IPS-20b (cell line): ENCODE data around the gene PRKCE.

Experiments
- H3K27ac ChIP-seq: one replicate; pipeline ENCODE4 v1.5.1; 2013; ENCODE audit warnings: low read length
- H3K27me3 ChIP-seq: 2 replicates; pipeline ENCODE4 v1.6.1; 2013; ENCODE audit warnings: mild to moderate bottlenecking, low read length, inconsistent platforms; ENCODE audit not compliant: insufficient read depth
- H3K36me3 ChIP-seq: 2 replicates; pipeline ENCODE4 v1.6.1; 2013; ENCODE audit warnings: low read depth, mild to moderate bottlenecking, inconsistent platforms, low read length, moderate library complexity; ENCODE audit not compliant: insufficient read depth
- H3K4me1 ChIP-seq: 2 replicates; pipeline ENCODE4 v1.6.1; 2013; ENCODE audit warnings: mild to moderate bottlenecking, control low read depth, inconsistent platforms, low read length, moderate library complexity; ENCODE audit not compliant: insufficient read depth
- H3K4me3 ChIP-seq: 2 replicates; pipeline ENCODE4 v1.5.1; 2013; ENCODE audit warnings: mild to moderate bottlenecking, low read length, inconsistent platforms
- H3K9ac ChIP-seq: 2 replicates; pipeline ENCODE4 v1.6.1; 2013; ENCODE audit warnings: low read depth, mild to moderate bottlenecking, inconsistent platforms, low read length, moderate library complexity
- H3K9me3 ChIP-seq: 2 replicates; pipeline ENCODE4 v1.6.1; 2013; ENCODE audit warnings: mild to moderate bottlenecking, low read depth, low read length, inconsistent platforms; ENCODE audit not compliant: insufficient read depth

The PRKCE gene

GRCh38 chr2:46122318-46122976 is 471.0 kb downstream of the PRKCE start:
- H3K4me3 ChIP-seq, result no peak overlapping the region
- H3K27ac ChIP-seq, result no peak overlapping the region
- H3K9ac ChIP-seq, result no peak overlapping the region
- H3K27me3 ChIP-seq, result no peaks in the 10 kb centered on the region
- no peaks in the 10 kb centered on the region for H3K4me1 ChIP-seq
- no peaks in the 10 kb centered on the region for H3K36me3 ChIP-seq
- no peaks in the 10 kb centered on the region for H3K9me3 ChIP-seq

- no peaks in the 10 kb centered on the region for H3K4me1 ChIP-seq
These were observed 471.5 kb downstream of the PRKCE start for GRCh38 chr2:46123013-46123412.

GRCh38 chr2:46125798-46126197 is 474.3 kb downstream of the PRKCE start:
- no peaks in the 10 kb centered on the region for H3K4me1 ChIP-seq
- no peaks in the 10 kb centered on the region for H3K27me3 ChIP-seq
- no peak overlapping the region for H3K27ac ChIP-seq
- H3K9ac ChIP-seq, result no peak overlapping the region
- no peaks in the 10 kb centered on the region for H3K9me3 ChIP-seq
- no peaks in the 10 kb centered on the region for H3K36me3 ChIP-seq
- no peak overlapping the region for H3K4me3 ChIP-seq

More at GRCh38 chr2:46123013-46123412, 471.5 kb downstream of the PRKCE start:
- Histone ChIP-seq H3K36me3 (no peaks in the 10 kb centered on the region), H3K9me3 (no peaks in the 10 kb centered on the region), H3K27me3 (no peaks in the 10 kb centered on the region), H3K9ac (no peak overlapping the region), H3K4me3 (no peak overlapping the region), H3K27ac (no peak overlapping the region)

GRCh38 chr2:46126571-46126970 is 475.1 kb downstream of the PRKCE start:
- Histone ChIP-seq H3K4me3 (no peak overlapping the region), H3K27me3 (no peaks in the 10 kb centered on the region), H3K4me1 (no peaks in the 10 kb centered on the region), H3K27ac (no peak overlapping the region), H3K9me3 (no peaks in the 10 kb centered on the region), H3K9ac (no peak overlapping the region), H3K36me3 (no peaks in the 10 kb centered on the region)

GRCh38 chr2:46127176-46127575 is 475.7 kb downstream of the PRKCE start:
- Histone ChIP-seq H3K4me3 (no peak overlapping the region), H3K4me1 (no peaks in the 10 kb centered on the region), H3K9me3 (no peaks in the 10 kb centered on the region), H3K36me3 (no peaks in the 10 kb centered on the region), H3K27ac (no peak overlapping the region), H3K27me3 (no peaks in the 10 kb centered on the region), H3K9ac (no peak overlapping the region)

- no peak overlapping the region for H3K27ac ChIP-seq
- no peak overlapping the region for H3K4me3 ChIP-seq
- H3K9ac ChIP-seq, result no peak overlapping the region
- H3K9me3 ChIP-seq, result no peaks in the 10 kb centered on the region
- H3K4me1 ChIP-seq, result peaks cover 2% of the 10 kb centered on the region; the same call in 1 of the 2 replicates
- H3K27me3 ChIP-seq, result no peaks in the 10 kb centered on the region
- no peaks in the 10 kb centered on the region for H3K36me3 ChIP-seq
These were observed 479.0 kb downstream of the PRKCE start for GRCh38 chr2:46130511-46130910.

GRCh38 chr2:46132996-46133395 is 481.5 kb downstream of the PRKCE start:
- Histone ChIP-seq H3K27me3 (no peaks in the 10 kb centered on the region), H3K9me3 (no peaks in the 10 kb centered on the region), H3K4me1 (peaks cover 2% of the 10 kb centered on the region; the same call in 1 of the 2 replicates), H3K9ac (no peak overlapping the region), H3K27ac (no peak overlapping the region), H3K36me3 (no peaks in the 10 kb centered on the region), H3K4me3 (no peak overlapping the region)

GRCh38 chr2:46134531-46135227 is 483.2 kb downstream of the PRKCE start:
- no peak overlapping the region for H3K27ac ChIP-seq
- no peaks in the 10 kb centered on the region for H3K9me3 ChIP-seq
- no peaks in the 10 kb centered on the region for H3K36me3 ChIP-seq
- H3K4me3 ChIP-seq, result no peak overlapping the region
- peaks cover 2% of the 10 kb centered on the region; the same call in 1 of the 2 replicates for H3K4me1 ChIP-seq
- H3K9ac ChIP-seq, result no peak overlapping the region
- no peaks in the 10 kb centered on the region for H3K27me3 ChIP-seq

GRCh38 chr2:46135228-46135855 is 483.9 kb downstream of the PRKCE start:
- H3K9me3 ChIP-seq, result no peaks in the 10 kb centered on the region
- no peak overlapping the region for H3K4me3 ChIP-seq
- H3K9ac ChIP-seq, result no peak overlapping the region
- H3K27me3 ChIP-seq, result no peaks in the 10 kb centered on the region
- no peak overlapping the region for H3K27ac ChIP-seq
- no peaks in the 10 kb centered on the region for H3K36me3 ChIP-seq
- H3K4me1 ChIP-seq, result peaks cover 2% of the 10 kb centered on the region; the same call in 1 of the 2 replicates

GRCh38 chr2:46135958-46136357 is 484.5 kb downstream of the PRKCE start:
- no peak overlapping the region for H3K27ac ChIP-seq
- no peaks in the 10 kb centered on the region for H3K36me3 ChIP-seq
- H3K27me3 ChIP-seq, result no peaks in the 10 kb centered on the region
- no peaks in the 10 kb centered on the region for H3K9me3 ChIP-seq
- no peak overlapping the region for H3K4me3 ChIP-seq
- no peak overlapping the region for H3K9ac ChIP-seq
- peaks cover 2% of the 10 kb centered on the region; the same call in 1 of the 2 replicates for H3K4me1 ChIP-seq

- Histone ChIP-seq H3K9me3 (no peaks in the 10 kb centered on the region), H3K36me3 (no peaks in the 10 kb centered on the region), H3K4me1 (peaks cover 2% of the 10 kb centered on the region; the same call in 1 of the 2 replicates), H3K27ac (no peak overlapping the region), H3K9ac (no peak overlapping the region), H3K4me3 (no peak overlapping the region), H3K27me3 (no peaks in the 10 kb centered on the region)
These were observed 485.0 kb downstream of the PRKCE start for GRCh38 chr2:46136481-46136880.

GRCh38 chr2:46136953-46137352 is 485.5 kb downstream of the PRKCE start:
- no peaks in the 10 kb centered on the region for H3K9me3 ChIP-seq
- no peaks in the 10 kb centered on the region for H3K27me3 ChIP-seq
- H3K9ac ChIP-seq, result no peak overlapping the region
- no peak overlapping the region for H3K4me3 ChIP-seq
- H3K4me1 ChIP-seq, result peaks cover 2% of the 10 kb centered on the region; the same call in 1 of the 2 replicates
- no peaks in the 10 kb centered on the region for H3K36me3 ChIP-seq
- no peak overlapping the region for H3K27ac ChIP-seq
